ENCODE measurements around the gene CHRD.

The CHRD gene

DNA sequence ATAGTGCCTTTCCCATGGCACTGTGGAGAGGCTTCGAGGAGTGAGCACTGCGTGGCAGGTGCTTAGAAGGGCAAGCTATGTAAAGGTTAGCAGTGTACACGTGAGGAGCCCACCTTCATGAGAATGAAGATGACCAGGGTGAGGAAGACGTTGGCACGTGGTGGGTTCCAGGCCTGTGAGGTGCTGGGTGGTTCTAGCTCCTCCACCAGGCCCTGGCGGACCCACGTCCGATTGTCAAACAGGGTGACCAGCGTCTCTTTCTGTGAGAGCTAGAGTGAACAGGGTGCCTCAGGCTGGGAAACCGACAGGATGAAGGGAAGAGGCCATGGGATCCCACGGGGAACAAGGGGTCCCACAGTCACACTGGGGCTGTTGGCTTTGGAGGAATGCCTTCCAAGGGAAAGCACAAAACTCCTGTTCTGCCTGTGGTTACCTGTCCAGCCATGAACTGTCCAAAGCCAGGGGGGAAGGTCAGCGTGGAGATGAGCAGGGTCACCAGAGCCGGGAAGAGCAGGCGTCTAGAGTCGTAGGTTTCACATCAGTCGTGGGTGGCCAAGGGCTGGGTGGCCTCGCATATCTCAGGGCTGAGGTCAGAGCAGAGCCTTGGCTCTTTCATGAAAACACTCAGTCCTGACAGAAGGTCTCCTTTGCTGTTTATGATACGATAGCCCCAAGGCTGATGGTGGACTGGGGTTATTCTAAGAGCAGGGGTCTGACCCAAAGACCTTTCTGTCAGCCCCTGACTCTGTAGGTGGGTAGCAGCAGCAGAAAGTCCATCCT, 24.4 kb upstream of the CHRD start:
- Histone ChIP-seq H3K27me3 (ENCODE audit: control insufficient read depth, low read length) (no peaks in the 10 kb centered on the region), H3K27ac (ENCODE audit: low read depth, low read length) (no peak overlapping the region), H3K9me2 (replicated peaks; ENCODE audit: control insufficient read depth, low read length) (no peaks in the 10 kb centered on the region), H3K79me2 (ENCODE audit: control insufficient read depth, low read length) (no peaks in the 10 kb centered on the region), H3K4me2 (ENCODE audit: low read length) (no peak overlapping the region), H4K20me1 (ENCODE audit: control insufficient read depth, insufficient read depth, low read depth, low read length) (no peaks in the 10 kb centered on the region), H3F3A (ENCODE audit: control insufficient read depth, insufficient read depth) (no peaks in the 10 kb centered on the region), H3K4me1 (ENCODE audit: control insufficient read depth, low read length) (peaks cover 4% of the 10 kb centered on the region), H3K9me3 (ENCODE audit: control insufficient read depth, insufficient read depth, low read length) (no peaks in the 10 kb centered on the region), H3K36me3 (ENCODE audit: control insufficient read depth, low read length) (no peaks in the 10 kb centered on the region), H3K4me3 (ENCODE audit: low read length) (no peak overlapping the region)
- TF ChIP-seq, protein P1, sequence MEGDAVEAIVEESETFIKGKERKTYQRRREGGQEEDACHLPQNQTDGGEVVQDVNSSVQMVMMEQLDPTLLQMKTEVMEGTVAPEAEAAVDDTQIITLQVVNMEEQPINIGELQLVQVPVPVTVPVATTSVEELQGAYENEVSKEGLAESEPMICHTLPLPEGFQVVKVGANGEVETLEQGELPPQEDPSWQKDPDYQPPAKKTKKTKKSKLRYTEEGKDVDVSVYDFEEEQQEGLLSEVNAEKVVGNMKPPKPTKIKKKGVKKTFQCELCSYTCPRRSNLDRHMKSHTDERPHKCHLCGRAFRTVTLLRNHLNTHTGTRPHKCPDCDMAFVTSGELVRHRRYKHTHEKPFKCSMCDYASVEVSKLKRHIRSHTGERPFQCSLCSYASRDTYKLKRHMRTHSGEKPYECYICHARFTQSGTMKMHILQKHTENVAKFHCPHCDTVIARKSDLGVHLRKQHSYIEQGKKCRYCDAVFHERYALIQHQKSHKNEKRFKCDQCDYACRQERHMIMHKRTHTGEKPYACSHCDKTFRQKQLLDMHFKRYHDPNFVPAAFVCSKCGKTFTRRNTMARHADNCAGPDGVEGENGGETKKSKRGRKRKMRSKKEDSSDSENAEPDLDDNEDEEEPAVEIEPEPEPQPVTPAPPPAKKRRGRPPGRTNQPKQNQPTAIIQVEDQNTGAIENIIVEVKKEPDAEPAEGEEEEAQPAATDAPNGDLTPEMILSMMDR (IDR thresholded peaks at IDR 0.05; ENCODE audit: low read depth, low read length, poor library complexity, severe bottlenecking) = no peak
- no peak for TF ChIP-seq EZH2phosphoT487 (IDR thresholded peaks at IDR 0.05; ENCODE audit: borderline replicate concordance, low read length)

DNA sequence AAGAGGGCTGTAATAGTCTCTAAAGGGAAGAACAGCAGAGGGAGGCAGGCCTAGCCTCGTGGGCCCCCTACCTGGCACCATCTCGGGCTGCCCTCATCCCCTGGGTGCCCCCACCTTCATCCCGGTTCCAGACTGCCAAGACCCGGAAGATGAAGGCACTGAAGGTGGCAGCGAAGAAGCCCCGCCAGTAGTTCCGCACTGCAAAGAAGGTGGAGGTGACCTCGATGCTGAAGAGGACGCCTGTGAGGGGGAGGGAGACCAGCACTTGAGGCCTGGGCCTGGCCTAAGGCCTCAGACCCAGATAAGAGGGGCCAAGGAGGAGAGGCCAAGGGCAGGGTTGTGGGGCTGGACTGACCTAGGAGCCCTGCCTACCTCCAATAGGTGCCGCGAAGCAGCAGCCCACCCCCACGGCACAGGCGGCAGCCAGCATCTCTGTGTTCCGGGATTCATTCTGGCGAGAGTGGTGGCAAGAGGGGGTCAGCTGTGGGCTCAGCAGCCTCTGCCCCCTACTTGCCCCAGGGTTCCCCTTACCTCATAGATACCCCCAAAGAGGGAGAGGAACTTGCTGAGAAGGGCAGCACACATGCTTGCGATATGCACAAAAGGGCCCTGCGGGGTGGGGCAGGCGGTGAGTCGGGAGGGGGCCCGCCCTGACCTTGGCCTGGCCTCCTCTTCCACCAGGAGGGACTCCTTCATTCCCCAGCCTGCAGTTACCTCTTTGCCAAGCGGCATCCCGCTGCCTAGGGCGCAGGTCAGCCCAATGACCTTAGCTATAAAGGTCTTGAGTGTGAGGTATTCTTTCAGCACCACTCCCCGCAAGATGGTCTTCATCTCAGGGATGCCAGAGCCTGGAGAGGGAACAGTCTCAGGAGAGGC, 22.4 kb upstream of the CHRD start:
- Histone ChIP-seq H3K27me3 (ENCODE audit: control insufficient read depth, low read length) (no peaks in the 10 kb centered on the region), H3K79me2 (ENCODE audit: control insufficient read depth, low read length) (peaks cover 8% of the 10 kb centered on the region), H3F3A (ENCODE audit: control insufficient read depth, insufficient read depth) (no peaks in the 10 kb centered on the region), H3K4me1 (ENCODE audit: control insufficient read depth, low read length) (peaks cover 13% of the 10 kb centered on the region), H3K9me2 (replicated peaks; ENCODE audit: control insufficient read depth, low read length) (no peaks in the 10 kb centered on the region), H3K4me3 (ENCODE audit: low read length) (no peak overlapping the region), H4K20me1 (ENCODE audit: control insufficient read depth, insufficient read depth, low read depth, low read length) (no peaks in the 10 kb centered on the region), H3K27ac (ENCODE audit: low read depth, low read length) (no peak overlapping the region), H3K36me3 (ENCODE audit: control insufficient read depth, low read length) (peaks cover 6% of the 10 kb centered on the region; the same call in 1 of the 2 replicates), H3K4me2 (ENCODE audit: low read length) (no peak overlapping the region), H3K9me3 (ENCODE audit: control insufficient read depth, insufficient read depth, low read length) (no peaks in the 10 kb centered on the region)
- TF ChIP-seq EZH2phosphoT487 (IDR thresholded peaks at IDR 0.05; ENCODE audit: borderline replicate concordance, low read length) = no peak
- TF ChIP-seq, protein P1 (IDR thresholded peaks at IDR 0.05; ENCODE audit: low read depth, low read length, poor library complexity, severe bottlenecking) = no peak

DNA sequence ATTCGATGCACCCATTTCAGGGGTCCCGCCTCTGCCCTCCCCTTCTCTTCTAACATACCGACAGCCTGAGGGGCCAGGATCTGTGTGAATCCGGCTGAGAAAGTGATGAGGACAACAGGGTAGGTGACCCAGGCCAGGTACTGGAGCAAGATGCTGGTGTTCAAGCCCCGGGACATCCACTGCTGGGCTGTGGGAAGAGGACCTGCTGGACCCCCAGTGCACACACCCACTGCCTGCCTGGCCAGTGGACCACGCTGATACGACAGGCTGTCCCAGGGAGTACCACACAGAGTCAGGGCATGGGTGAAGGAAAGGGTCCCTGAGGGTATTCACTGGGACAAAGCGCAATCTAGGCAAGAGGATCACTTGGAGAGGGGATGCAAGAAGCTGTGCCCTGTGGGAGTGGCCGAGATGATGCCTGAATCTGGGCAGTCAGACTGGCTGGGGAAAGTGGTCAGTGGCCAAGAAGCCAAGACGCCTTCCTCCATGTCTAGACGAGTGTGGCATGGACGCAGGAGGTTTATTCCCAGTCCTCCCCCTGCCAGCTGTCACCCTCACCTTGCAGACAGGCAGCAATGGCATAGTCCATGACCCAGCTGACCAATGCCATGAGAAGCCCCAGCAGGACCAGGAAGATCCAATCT, 21.6 kb upstream of the CHRD start:
- TF ChIP-seq, protein P1 (IDR thresholded peaks at IDR 0.05; ENCODE audit: low read depth, low read length, poor library complexity, severe bottlenecking) = no peak
- no peak for TF ChIP-seq EZH2phosphoT487 (IDR thresholded peaks at IDR 0.05; ENCODE audit: borderline replicate concordance, low read length)

More for the DNA sequence above, 21.6 kb upstream of the CHRD start:
- H3K4me2 ChIP-seq (ENCODE audit: low read length) = no peak overlapping the region
- no peaks in the 10 kb centered on the region for H4K20me1 ChIP-seq (ENCODE audit: control insufficient read depth, insufficient read depth, low read depth, low read length)
- peaks cover 13% of the 10 kb centered on the region for H3K79me2 ChIP-seq (ENCODE audit: control insufficient read depth, low read length)
- no peaks in the 10 kb centered on the region for H3F3A ChIP-seq (ENCODE audit: control insufficient read depth, insufficient read depth)
- peaks cover 6% of the 10 kb centered on the region; the same call in 1 of the 2 replicates for H3K36me3 ChIP-seq (ENCODE audit: control insufficient read depth, low read length)
- no peaks in the 10 kb centered on the region for H3K9me2 ChIP-seq (replicated peaks; ENCODE audit: control insufficient read depth, low read length)
- no peaks in the 10 kb centered on the region for H3K27me3 ChIP-seq (ENCODE audit: control insufficient read depth, low read length)
- no peak overlapping the region for H3K4me3 ChIP-seq (ENCODE audit: low read length)
- H3K9me3 ChIP-seq (ENCODE audit: control insufficient read depth, insufficient read depth, low read length) = no peaks in the 10 kb centered on the region
- H3K4me1 ChIP-seq (ENCODE audit: control insufficient read depth, low read length) = peaks cover 13% of the 10 kb centered on the region
- H3K27ac ChIP-seq (ENCODE audit: low read depth, low read length) = no peak overlapping the region

Measured in DOHH2 (cell line).